Esophagus muscularis mucosa (tissue), 4 donors: ENCODE measurements around the gene TADA3. TPM values are rescaled to one million over a fixed set of nuclear protein-coding genes. Genes with fewer than 3 reads are reported as not detected.

Experiments used
- DNase-seq: peaks from one replicate; pipeline ENCODE4 v3.0.0-alpha.2; 2017; ENCODE audit errors: extremely low spot score
- H3K27ac ChIP-seq, 4 donors: fragments of 200-600 bp; sonication (generic); replicated peaks in 1 of 4; 1 replicate in 3 of 4; 2 replicates in 1 of 4; pipeline ENCODE4 v1.5.1; 2016 to 2019; ENCODE audit warnings: mild to moderate bottlenecking in 1 of 4
- H3K27me3 ChIP-seq, 4 donors: fragments of 200-600 bp; sonication (generic); one replicate each; pipeline versions ENCODE4 v1.5.1 to v1.6.0; 2016 to 2019
- H3K36me3 ChIP-seq, 4 donors: fragments of 200-600 bp; sonication (generic); one replicate each; pipeline ENCODE4 v1.5.1; 2016 to 2019
- H3K4me1 ChIP-seq, 4 donors: fragments of 200-600 bp; sonication (generic); one replicate each; pipeline ENCODE4 v1.5.1; 2016 to 2019
- H3K4me3 ChIP-seq, 4 donors: fragments of 200-600 bp; sonication (generic); 1 replicate in 2 of 4; 2 replicates in 2 of 4; pipeline ENCODE4 v1.5.1; 2016 to 2019; ENCODE audit warnings: mild to moderate bottlenecking in 4 of 4, moderate library complexity in 1 of 4
- H3K9me3 ChIP-seq, 4 donors: fragments of 200-600 bp; sonication (generic); 1 replicate in 3 of 4; 2 replicates in 1 of 4; pipeline ENCODE4 v1.5.1; 2016 to 2019
- EP300 ChIP-seq: sonication (generic); formaldehyde crosslinking; IDR thresholded peaks from one replicate; pipeline ENCODE4 v1.6.1; 2017; ENCODE audit warnings: antibody characterized with exemption
- POLR2A ChIP-seq: fragments of 450-650 bp; IDR thresholded peaks from one replicate; pipeline ENCODE4 v1.6.1; 2017; ENCODE audit warnings: antibody characterized with exemption, moderate library complexity, mild to moderate bottlenecking, low read depth
- POLR2AphosphoS5 ChIP-seq, 2 donors: sonication (generic); formaldehyde crosslinking; IDR thresholded peaks; one replicate each; pipeline ENCODE4 v1.6.1; 2017; ENCODE audit warnings: antibody characterized with exemption in 2 of 2
- WGBS: methylation state at CpG from one replicate; pipeline ENCODE4 v1.1.5; 2018; 5-methylcytosine and 5-hydroxymethylcytosine counted together
- intact Hi-C: fragments of 100-400 bp; cut with DNase I; formaldehyde crosslinking; loops from one replicate; pipeline ENCODE4 v1.15.1; 2023
- total RNA-seq, 4 donors: library from RNA; depleted of rRNA; stranded (reverse); fragments of >200 nt; gene quantifications; one replicate each; pipeline versions ENCODE4 v1.1.0 to v1.2.1, GENCODE V29; 2016
- TF ChIP-seq, protein P1 (sequence below), 3 experiments: fragments of 200-600 bp in 2 of 3; fragments of 450-650 bp in 1 of 3; sonication (generic) in 2 of 3; IDR thresholded peaks; one replicate each; pipeline ENCODE4 v1.5.1; 2017 to 2019; ENCODE audit warnings: antibody characterized with exemption in 3 of 3, mild to moderate bottlenecking in 2 of 3, moderate library complexity in 1 of 3

Gene TADA3, protein sequence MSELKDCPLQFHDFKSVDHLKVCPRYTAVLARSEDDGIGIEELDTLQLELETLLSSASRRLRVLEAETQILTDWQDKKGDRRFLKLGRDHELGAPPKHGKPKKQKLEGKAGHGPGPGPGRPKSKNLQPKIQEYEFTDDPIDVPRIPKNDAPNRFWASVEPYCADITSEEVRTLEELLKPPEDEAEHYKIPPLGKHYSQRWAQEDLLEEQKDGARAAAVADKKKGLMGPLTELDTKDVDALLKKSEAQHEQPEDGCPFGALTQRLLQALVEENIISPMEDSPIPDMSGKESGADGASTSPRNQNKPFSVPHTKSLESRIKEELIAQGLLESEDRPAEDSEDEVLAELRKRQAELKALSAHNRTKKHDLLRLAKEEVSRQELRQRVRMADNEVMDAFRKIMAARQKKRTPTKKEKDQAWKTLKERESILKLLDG
- 10 to 100 TPM; 64.4 to 80.9 (median 74.6) TPM for total RNA-seq

DNA sequence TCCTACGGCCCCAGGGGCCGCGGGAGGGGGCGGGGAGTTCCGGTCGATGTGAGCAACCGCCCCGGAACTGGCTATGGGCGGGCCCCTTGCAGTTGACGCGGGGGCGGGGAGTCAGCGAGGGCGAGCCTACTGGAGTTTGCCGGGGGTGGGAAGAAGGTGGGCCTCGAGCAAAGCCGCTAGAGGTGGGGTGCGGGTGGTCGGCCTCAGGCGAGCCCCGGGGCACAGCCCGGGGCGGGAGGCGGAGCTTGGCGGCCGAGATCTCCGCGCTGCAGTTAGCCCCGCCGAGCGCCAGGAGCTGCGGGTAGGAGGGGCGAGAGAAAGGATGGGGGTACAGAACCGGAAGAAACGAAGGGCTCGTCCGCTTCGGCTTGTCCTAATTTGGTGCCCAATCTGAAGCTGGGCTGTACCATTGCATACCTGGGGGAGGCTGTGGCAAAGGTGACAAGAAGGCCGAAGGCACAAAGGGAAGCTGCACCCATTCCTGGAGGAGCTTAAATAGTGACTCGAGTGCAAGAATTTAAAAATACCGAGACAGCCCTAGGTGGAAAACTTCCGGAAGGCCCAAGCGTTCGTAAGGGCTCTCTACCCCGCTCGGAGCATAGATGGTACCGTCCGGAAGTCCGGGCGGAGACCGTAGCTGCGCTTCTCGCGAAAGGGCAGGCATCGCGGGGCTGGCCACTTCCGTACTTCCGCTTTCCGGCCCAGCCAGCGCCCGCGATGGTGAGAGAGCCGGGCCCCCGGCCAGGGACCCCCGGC lies at the start of gene TADA3, which contains the start of gene ARPC4:
Gene TADA3, minus strand, starts transcription at position 69 of the 756 bp plus-strand sequence. CDS start 1,007 bp downstream, outside the sequence.
Gene ARPC4, plus strand, starts transcription at position 678 of the 756 bp plus-strand sequence. Its CDS starts 40 bp downstream, at position 718.
- H3K27ac ChIP-seq, result peak within 1 kb of the TSS; percentile 94 to 98 (median 97)
- intact Hi-C loops, result loop anchor here (5.0 kb wide), 2 partner anchors 40 to 75 kb away; no protein-coding TSS in a partner anchor
- H3K27me3 ChIP-seq, result no peaks in the 10 kb centered on the region
- WGBS, result 0% methylated on average over 14 of the region's 65 CpGs
- peak; percentile 98 for DNase-seq
- peak within 1 kb of the TSS; percentile 74 to 96 (median 92) for H3K4me3 ChIP-seq
- peaks cover 22 to 61% (median 50%) of the 10 kb centered on the region in 4 donors for H3K4me1 ChIP-seq
- H3K9me3 ChIP-seq, result no peaks in the 10 kb centered on the region
- TF ChIP-seq POLR2AphosphoS5 (IDR thresholded peaks at IDR 0.05) (peak; percentile 79 to 89), EP300 (no peak)
- TF ChIP-seq, protein P1, sequence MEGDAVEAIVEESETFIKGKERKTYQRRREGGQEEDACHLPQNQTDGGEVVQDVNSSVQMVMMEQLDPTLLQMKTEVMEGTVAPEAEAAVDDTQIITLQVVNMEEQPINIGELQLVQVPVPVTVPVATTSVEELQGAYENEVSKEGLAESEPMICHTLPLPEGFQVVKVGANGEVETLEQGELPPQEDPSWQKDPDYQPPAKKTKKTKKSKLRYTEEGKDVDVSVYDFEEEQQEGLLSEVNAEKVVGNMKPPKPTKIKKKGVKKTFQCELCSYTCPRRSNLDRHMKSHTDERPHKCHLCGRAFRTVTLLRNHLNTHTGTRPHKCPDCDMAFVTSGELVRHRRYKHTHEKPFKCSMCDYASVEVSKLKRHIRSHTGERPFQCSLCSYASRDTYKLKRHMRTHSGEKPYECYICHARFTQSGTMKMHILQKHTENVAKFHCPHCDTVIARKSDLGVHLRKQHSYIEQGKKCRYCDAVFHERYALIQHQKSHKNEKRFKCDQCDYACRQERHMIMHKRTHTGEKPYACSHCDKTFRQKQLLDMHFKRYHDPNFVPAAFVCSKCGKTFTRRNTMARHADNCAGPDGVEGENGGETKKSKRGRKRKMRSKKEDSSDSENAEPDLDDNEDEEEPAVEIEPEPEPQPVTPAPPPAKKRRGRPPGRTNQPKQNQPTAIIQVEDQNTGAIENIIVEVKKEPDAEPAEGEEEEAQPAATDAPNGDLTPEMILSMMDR (IDR thresholded peaks at IDR 0.05), result peak in 2 of 3 experiments; percentile 22 to 26
- peaks cover 20 to 56% (median 39%) of the 10 kb centered on the region in 4 donors for H3K36me3 ChIP-seq

DNA sequence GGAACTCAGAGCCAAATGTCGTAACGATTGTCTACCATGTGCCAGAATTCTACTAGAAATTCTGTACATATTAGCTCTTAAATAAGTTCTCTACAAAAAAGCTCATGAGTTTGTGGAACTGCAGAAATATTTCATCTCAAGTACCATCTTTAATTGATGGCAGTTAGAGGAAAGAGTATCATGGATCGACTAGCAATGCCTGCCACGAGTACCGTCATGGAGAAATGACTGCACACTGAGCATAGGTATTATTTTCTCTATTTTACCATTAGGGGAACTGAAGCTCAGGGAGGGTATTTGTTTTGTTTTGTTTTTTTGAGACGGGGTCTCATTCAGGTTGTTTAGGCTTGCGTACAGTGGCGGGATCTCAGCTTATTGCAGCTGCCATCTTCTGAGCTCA lies 48.7 kb upstream of the TADA3 start:
- DNase-seq, result no peak
- intact Hi-C loops, result no loop called here
- WGBS, result 94% methylated on average over 8 of the region's 8 CpGs

DNA sequence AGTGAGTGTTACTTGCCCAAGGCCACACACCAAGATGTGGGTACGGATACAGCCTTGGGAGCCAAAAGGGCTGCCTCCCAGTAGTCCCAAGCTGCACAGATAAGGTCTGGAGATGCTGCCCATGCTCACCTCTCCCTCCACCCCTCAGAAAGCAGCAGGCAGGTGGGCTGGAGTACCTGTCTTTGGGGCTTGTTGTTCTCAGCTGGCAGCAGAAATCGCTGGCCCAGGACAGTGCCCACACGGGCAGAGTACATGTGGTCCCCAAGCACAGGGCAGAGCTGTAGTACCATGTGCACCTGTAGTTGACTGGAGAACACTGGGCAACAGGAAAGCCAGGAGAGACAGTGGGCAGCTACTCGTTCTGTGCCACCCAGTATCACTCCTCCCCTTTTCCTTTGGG lies 46.6 kb upstream of the TADA3 start:
- 70% methylated on average over 3 of the region's 4 CpGs for WGBS
- DNase-seq, result no peak
- Histone ChIP-seq H3K4me3 (no peak overlapping the region), H3K27ac (no peak overlapping the region), H3K36me3 (peaks cover 30 to 80% (median 70%) of the 10 kb centered on the region in 4 donors), H3K4me1 (peaks cover 8 to 17% (median 13%) of the 10 kb centered on the region in 4 donors), H3K27me3 (no peaks in the 10 kb centered on the region), H3K9me3 (no peaks in the 10 kb centered on the region)
- intact Hi-C loops, result no loop called here
- TF ChIP-seq, protein P1 (IDR thresholded peaks at IDR 0.05), result no peak
- TF ChIP-seq POLR2A (no peak), POLR2AphosphoS5 (IDR thresholded peaks at IDR 0.05) (no peak), EP300 (no peak)

More for the DNA sequence above, 48.7 kb upstream of the TADA3 start:
- no peak overlapping the region for H3K4me3 ChIP-seq
- no peaks in the 10 kb centered on the region for H3K27me3 ChIP-seq
- H3K36me3 ChIP-seq, result peaks cover 14 to 59% (median 50%) of the 10 kb centered on the region in 4 donors
- H3K9me3 ChIP-seq, result no peaks in the 10 kb centered on the region
- H3K27ac ChIP-seq, result no peak overlapping the region
- peaks cover 12 to 22% (median 18%) of the 10 kb centered on the region in 4 donors for H3K4me1 ChIP-seq
- TF ChIP-seq EP300 (no peak), POLR2A (no peak), POLR2AphosphoS5 (IDR thresholded peaks at IDR 0.05) (no peak)
- TF ChIP-seq, protein P1 (IDR thresholded peaks at IDR 0.05), result no peak

DNA sequence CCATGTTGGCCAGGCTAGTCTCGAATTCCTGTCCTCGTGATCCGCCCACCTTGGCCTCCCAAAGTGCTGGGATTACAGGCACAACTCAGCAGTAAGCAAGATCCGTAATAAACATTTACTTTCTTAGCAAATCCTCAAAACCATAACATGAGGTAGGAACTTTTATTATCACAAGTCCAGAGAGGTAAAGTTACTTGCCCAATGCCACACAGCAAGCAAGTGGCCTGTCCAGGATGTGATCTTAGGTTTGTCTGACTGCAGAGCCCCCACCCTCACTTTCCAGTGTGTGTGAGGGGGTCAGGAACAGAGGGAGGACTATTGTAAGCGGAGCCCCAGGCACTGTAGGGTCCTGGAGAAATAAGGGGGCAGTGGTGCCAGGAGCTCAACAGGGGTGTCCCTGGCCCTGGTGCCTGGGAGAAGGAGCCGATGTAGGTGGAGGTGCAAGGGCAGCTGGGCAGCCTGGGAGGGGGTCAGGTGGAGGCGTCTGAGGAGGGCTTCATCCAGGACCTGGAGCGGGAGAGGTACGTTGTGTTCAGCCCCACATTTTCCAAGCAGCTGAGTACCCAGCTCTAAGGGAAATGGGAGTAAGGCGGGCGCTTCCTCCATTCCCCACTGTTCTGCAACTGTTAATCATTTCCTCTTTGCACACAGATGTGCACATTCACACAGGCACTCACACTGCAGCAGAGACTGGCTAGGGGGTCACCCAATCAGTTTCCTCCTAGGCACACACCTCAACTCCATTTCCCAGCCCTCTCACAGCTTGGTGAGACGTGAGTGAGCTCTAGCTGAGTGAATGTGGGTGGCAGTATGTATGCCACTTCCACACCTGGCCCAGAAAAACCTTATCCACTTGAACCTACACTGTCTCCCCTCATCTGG lies 45.7 kb upstream of the TADA3 start:
- Histone ChIP-seq H3K27me3 (no peaks in the 10 kb centered on the region), H3K4me1 (peaks cover 6 to 12% (median 10%) of the 10 kb centered on the region in 4 donors), H3K9me3 (no peaks in the 10 kb centered on the region), H3K4me3 (no peak overlapping the region), H3K36me3 (peaks cover 36 to 89% (median 79%) of the 10 kb centered on the region in 4 donors), H3K27ac (no peak overlapping the region)
- 71% methylated on average over 12 of the region's 12 CpGs for WGBS
- DNase-seq, result no peak
- intact Hi-C loops, result no loop called here
- TF ChIP-seq EP300 (no peak), POLR2A (no peak), POLR2AphosphoS5 (IDR thresholded peaks at IDR 0.05) (no peak)
- TF ChIP-seq, protein P1 (IDR thresholded peaks at IDR 0.05), result no peak
